Progenitor cell of endocrine pancreas (in vitro differentiated cells): Measurements from ENCODE around the gene KMT2D. TPM values are rescaled to one million over a fixed set of nuclear protein-coding genes. Genes with fewer than 3 reads are reported as not detected.

Experiments
- DNase-seq: peaks from one replicate; pipeline ENCODE4 v3.0.0; 2021; ENCODE audit warnings: low spot score; ENCODE audit not compliant: unreplicated experiment
- H3K27ac Mint-ChIP-seq: 2 replicates; pipeline ENCODE4 v1.8.0; 2021; ENCODE audit warnings: mild to moderate bottlenecking, moderate library complexity, mixed read lengths
- H3K27me3 Mint-ChIP-seq: 2 replicates; pipeline ENCODE4 v1.8.0; 2021; ENCODE audit warnings: mixed read lengths
- H3K36me3 Mint-ChIP-seq: 2 replicates; pipeline ENCODE4 v1.8.0; 2022; ENCODE audit warnings: mixed read lengths; ENCODE audit not compliant: insufficient read depth
- H3K4me1 Mint-ChIP-seq: 2 replicates; pipeline ENCODE4 v1.8.0; 2021; ENCODE audit warnings: low read depth, mixed read lengths
- H3K4me3 Mint-ChIP-seq: 2 replicates; pipeline ENCODE4 v1.8.0; 2021; ENCODE audit warnings: low read depth, mild to moderate bottlenecking, moderate library complexity, mixed read lengths
- H3K9me3 Mint-ChIP-seq: 2 replicates; pipeline ENCODE4 v1.8.0; 2021; ENCODE audit warnings: low read depth, mixed read lengths
- CTCF ChIP-seq: fragments of 200-600 bp; sonication (generic); IDR thresholded peaks from one replicate; pipeline ENCODE4 v1.5.0; 2021; ENCODE audit warnings: antibody characterized with exemption, mild to moderate bottlenecking; ENCODE audit not compliant: unreplicated experiment
- total RNA-seq: library from RNA; stranded (reverse); gene quantifications from 2 replicates; pipeline ENCODE4 v1.2.1, GENCODE V29; 2021

KMT2D gene
- total RNA-seq, 1 donor from 2014 or later = 132 TPM

DNA sequence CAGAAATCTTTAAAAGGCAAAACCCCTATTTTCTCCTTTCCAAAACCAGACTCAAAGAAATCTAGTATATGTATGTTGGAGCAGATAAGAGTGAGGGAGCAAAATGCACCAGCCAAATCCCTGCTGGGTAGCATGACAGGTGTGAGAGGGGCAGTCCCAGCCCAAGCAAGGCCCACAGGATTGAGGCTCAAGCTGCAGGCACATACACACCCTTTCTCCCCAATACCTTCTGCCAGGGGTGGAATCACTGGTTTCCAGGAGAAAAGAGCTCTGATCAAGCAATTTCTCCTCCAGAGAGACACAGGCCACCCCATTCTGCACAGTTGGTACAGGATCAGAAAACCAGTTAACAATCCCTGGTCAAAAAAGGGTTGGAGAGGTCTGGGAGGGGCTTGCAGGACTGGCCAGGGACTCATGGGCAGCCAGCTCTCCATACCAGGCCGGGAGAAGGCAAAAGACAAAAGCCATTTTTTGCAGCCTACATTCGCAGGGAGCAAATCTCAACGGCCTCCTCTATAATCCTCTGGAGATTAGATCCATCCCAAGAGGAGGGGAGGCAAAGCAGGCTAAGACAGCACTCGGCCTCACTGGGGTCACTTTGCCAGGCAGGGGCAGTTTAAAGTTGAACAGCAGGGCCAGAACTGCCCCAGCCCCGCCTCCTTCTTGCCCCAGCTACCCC, 2.1 kb downstream of the KMT2D start:
- no peak for TF ChIP-seq CTCF
- Mint-ChIP-seq H3K9me3 (no peaks in the 10 kb centered on the region), H3K27ac (peak overlapping the region; percentile 97), H3K4me1 (peaks cover 45% of the 10 kb centered on the region), H3K4me3 (peak overlapping the region; percentile 96), H3K27me3 (no peaks in the 10 kb centered on the region), H3K36me3 (peaks cover 6% of the 10 kb centered on the region)
- no peak for DNase-seq

DNA sequence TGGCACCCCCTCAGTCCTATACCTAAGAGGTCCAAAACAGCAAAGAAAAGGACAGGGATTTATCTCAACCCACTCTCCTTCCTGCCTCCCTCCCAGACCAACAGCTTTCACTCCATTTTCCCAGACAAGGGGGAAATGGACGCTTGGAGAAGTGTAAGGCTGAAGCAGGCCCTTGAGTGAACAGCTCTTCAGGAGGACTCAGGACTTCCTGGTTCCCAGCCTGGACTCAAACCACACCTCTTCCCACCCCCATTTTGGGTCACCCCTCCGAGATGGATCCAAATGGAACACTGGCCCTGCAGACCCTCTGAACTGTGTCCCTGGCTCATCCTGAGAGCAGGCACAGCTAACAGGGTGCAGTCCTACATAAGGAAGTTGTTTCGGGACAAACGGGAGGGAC, 2.7 kb downstream of the KMT2D start:
- Mint-ChIP-seq H3K9me3 (no peaks in the 10 kb centered on the region), H3K27me3 (no peaks in the 10 kb centered on the region), H3K4me1 (peaks cover 45% of the 10 kb centered on the region), H3K36me3 (peaks cover 6% of the 10 kb centered on the region), H3K27ac (peak overlapping the region; percentile 97), H3K4me3 (peak overlapping the region; percentile 96)
- TF ChIP-seq CTCF = no peak
- DNase-seq = no peak

GRCh38 chr12:49055978-49056754, 4.4 kb downstream of the KMT2D start:
- Mint-ChIP-seq H3K4me3 (peak overlapping the region; percentile 96), H3K36me3 (peaks cover 13% of the 10 kb centered on the region), H3K27me3 (no peaks in the 10 kb centered on the region), H3K4me1 (peaks cover 42% of the 10 kb centered on the region), H3K9me3 (no peaks in the 10 kb centered on the region), H3K27ac (peak overlapping the region; percentile 25)
- no peak for DNase-seq
- TF ChIP-seq CTCF = no peak

DNA sequence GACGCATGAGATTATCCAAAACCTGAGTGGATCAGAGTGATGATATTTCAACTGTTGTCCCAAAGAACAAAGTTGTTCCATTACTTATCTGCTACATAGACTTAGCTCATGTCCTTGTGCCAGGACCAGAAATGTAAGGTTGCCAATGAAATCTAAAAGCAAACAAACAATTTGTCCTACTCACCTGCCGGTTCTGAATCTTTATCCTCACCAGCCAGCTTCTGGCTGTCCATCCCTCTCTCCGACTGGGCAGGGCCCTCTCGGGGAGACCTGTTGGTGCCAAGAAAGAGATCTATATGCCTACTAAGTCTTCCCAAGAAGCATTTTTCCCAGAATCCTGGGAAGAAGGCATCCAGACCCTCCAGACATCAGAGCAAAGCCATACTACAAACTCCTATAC, 5.5 kb downstream of the KMT2D start:
- H3K4me1 Mint-ChIP-seq = peaks cover 40% of the 10 kb centered on the region
- H3K36me3 Mint-ChIP-seq = peaks cover 17% of the 10 kb centered on the region
- no peaks in the 10 kb centered on the region for H3K27me3 Mint-ChIP-seq
- no peak overlapping the region for H3K27ac Mint-ChIP-seq
- no peaks in the 10 kb centered on the region for H3K9me3 Mint-ChIP-seq
- no peak for DNase-seq
- no peak overlapping the region for H3K4me3 Mint-ChIP-seq
- no peak for TF ChIP-seq CTCF

DNA sequence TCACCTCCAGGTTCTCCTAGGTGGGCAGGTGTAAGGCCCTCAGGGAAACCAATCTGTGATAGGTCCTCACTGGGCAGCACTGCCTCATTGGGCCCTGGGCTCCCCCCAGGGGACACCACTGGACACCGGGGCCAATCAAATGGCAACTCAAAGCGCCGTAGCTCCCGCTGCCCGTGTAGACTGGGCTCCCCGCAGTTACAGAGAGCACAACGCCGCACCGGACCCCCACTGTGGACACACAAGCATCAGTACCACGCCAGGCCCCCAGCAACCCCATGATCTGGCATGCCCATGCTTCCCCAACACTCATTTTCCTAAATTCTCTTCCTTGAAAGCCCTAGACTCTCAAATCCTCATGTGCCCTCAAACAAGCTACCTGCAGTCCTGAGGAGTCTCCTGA, 6.1 kb downstream of the KMT2D start:
- Mint-ChIP-seq H3K27me3 (no peaks in the 10 kb centered on the region), H3K4me1 (peaks cover 40% of the 10 kb centered on the region), H3K36me3 (peaks cover 17% of the 10 kb centered on the region), H3K9me3 (no peaks in the 10 kb centered on the region), H3K4me3 (no peak overlapping the region), H3K27ac (no peak overlapping the region)
- TF ChIP-seq CTCF = no peak
- no peak for DNase-seq
